PFSK-1 (cell line): Measurements from ENCODE around the gene ADGRG4.

Source experiments
- POLR2AphosphoS5 ChIP-seq: IDR thresholded peaks from 2 replicates; pipeline ENCODE4 v1.6.1; 2012; ENCODE audit warnings: low read depth, mild to moderate bottlenecking, control low read depth, low read length, moderate library complexity
- SIN3A ChIP-seq: IDR thresholded peaks from 2 replicates; pipeline ENCODE4 v1.6.1; 2012; ENCODE audit warnings: mild to moderate bottlenecking, low read length, moderate library complexity, borderline replicate concordance; ENCODE audit not compliant: insufficient read depth
- TAF1 ChIP-seq: IDR thresholded peaks from 2 replicates; pipeline ENCODE4 v1.6.1; 2012; ENCODE audit warnings: low read length, control low read depth, borderline replicate concordance; ENCODE audit not compliant: insufficient read depth

DNA sequence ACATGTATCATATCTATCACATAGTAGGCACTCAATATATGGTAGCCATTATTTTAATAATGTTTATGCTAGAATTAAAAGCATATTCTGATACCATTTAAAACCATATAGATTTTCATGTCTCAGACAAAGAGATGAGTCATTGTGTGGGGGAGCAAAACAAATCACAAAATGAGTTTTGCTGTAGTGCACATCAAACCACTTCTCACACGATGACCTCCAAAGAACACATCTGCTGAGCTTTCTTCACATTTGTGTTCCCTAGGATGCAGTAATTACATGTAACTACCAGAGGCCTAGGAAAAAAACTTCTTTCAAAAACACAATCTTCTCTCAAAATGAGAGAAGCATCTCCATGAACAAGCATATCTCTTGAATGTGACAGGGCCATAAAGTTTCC is 130.9 kb downstream of the ADGRG4 start:
- TF ChIP-seq POLR2AphosphoS5 (no peak), SIN3A (no peak), TAF1 (no peak)
